Measurements from ENCODE around the gene SDC4.

Gene SDC4

DNA sequence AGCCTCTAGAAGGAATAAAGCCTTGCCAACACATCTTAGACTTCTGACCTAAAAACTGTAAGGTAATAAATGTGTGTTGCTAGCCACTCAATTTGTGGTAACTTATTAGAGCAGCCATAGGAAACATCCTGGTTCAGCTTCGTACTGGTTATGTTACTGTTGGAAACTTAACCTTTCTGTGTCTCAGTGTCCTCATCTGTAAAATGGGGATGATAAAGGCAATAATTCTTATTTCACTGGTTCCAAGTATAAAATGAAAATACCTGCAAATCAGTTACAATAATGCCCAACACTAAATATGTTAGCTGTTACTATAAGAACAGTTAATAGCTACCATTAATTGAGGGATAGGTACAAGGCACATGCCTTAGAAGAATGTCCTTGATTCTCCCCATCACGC, 55.9 kb downstream of the SDC4 start:
- H3K9ac ChIP-seq (ENCODE audit: low read length), result no peak overlapping the region
- H3K4me1 ChIP-seq (ENCODE audit: control insufficient read depth, insufficient read depth, low read length), result peaks cover 2% of the 10 kb centered on the region
- H3K27ac ChIP-seq (ENCODE audit: low read depth, low read length), result no peak overlapping the region
- H3K27me3 ChIP-seq (ENCODE audit: control insufficient read depth, insufficient read depth, low read length), result peaks cover 5% of the 10 kb centered on the region
- no peaks in the 10 kb centered on the region for H3K36me3 ChIP-seq (ENCODE audit: control insufficient read depth, insufficient read depth, low read length)
- no peak overlapping the region for H3K4me3 ChIP-seq (ENCODE audit: low read length)

- H3K36me3 ChIP-seq (ENCODE audit: control insufficient read depth, insufficient read depth, low read length), result no peaks in the 10 kb centered on the region
- no peak overlapping the region for H3K9ac ChIP-seq (ENCODE audit: low read length)
- no peak overlapping the region for H3K4me3 ChIP-seq (ENCODE audit: low read length)
- H3K4me1 ChIP-seq (ENCODE audit: control insufficient read depth, insufficient read depth, low read length), result peaks cover 2% of the 10 kb centered on the region
- H3K27ac ChIP-seq (ENCODE audit: low read depth, low read length), result no peak overlapping the region
- H3K27me3 ChIP-seq (ENCODE audit: control insufficient read depth, insufficient read depth, low read length), result peaks cover 5% of the 10 kb centered on the region
Observed at GRCh38 chr20:45291526-45291925, 56.7 kb downstream of the SDC4 start.

DNA sequence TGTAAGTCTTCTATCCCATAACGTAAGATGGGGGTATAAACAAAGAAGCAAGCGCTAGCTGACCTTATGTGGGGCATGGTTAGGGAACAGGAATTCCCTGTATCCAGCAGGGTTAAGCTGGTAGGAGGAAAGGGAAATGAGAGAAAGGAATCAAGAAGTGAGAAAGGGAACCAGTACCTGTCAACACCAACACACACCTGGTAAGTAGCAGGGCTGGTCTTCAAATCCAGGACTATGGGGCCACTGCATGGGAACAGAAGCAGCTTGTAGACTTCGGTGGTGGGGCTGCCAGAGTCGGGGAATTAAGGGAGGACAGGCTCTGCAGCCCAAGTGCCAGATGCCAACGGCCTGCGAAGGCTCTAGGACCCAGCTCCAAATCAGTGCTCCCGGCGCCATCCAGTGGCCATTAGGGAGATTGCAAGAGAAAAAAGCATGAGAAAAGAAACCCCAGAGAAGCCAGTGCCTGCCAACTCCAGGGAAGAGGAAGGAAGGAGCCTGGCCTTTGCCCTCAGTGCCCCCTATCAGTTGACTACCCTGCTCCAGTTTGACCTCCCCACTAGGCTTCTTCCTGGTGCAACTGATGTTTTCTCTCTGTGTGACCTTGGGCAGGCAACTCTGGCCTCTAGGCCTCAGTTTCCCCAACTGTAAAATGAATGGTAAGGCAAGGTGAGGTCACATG, 57.4 kb downstream of the SDC4 start:
- Histone ChIP-seq H3K36me3 (ENCODE audit: control insufficient read depth, insufficient read depth, low read length) (no peaks in the 10 kb centered on the region), H3K4me1 (ENCODE audit: control insufficient read depth, insufficient read depth, low read length) (peaks cover 2% of the 10 kb centered on the region), H3K9ac (ENCODE audit: low read length) (no peak overlapping the region), H3K27ac (ENCODE audit: low read depth, low read length) (no peak overlapping the region), H3K27me3 (ENCODE audit: control insufficient read depth, insufficient read depth, low read length) (peaks cover 5% of the 10 kb centered on the region), H3K4me3 (ENCODE audit: low read length) (no peak overlapping the region)

DNA sequence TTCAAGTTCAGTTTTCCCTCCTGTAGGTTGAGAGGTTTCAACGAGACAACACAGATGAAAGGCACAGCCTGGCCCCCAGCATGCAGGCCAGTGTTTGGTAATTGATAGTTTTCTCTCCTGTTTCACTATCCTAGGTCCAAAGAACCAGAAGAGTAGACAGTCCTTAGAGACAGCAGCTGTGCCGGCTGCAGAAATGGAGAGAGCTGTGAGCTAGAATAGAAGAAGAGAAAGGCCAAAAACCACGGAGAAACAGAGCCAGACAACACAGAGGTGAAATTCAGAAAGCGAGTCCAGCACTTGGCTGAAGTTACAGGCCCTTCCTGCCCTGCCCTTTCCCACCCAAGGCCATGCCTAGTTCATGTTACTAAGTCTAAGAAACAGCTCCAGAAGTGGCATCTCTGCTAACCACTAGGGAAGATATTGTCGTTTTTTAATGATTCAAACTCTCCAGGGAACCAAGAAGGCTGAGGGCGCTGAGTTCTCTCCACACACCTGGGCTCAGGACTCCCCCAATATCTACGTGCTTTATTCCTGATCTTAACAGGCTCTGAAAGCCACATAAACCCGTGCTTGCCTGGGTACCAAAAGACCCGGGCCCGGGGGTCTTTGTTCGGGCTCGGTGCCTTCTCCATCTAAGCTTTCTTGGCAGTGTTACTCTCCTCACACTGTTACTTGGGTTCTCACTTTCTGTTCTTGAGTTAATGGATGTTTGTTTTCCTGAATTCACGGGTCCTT, 58.1 kb downstream of the SDC4 start:
- H3K36me3 ChIP-seq (ENCODE audit: control insufficient read depth, insufficient read depth, low read length), result no peaks in the 10 kb centered on the region
- no peak overlapping the region for H3K4me3 ChIP-seq (ENCODE audit: low read length)
- H3K4me1 ChIP-seq (ENCODE audit: control insufficient read depth, insufficient read depth, low read length), result peaks cover 2% of the 10 kb centered on the region
- H3K9ac ChIP-seq (ENCODE audit: low read length), result no peak overlapping the region
- H3K27ac ChIP-seq (ENCODE audit: low read depth, low read length), result no peak overlapping the region
- H3K27me3 ChIP-seq (ENCODE audit: control insufficient read depth, insufficient read depth, low read length), result peaks cover 5% of the 10 kb centered on the region

DNA sequence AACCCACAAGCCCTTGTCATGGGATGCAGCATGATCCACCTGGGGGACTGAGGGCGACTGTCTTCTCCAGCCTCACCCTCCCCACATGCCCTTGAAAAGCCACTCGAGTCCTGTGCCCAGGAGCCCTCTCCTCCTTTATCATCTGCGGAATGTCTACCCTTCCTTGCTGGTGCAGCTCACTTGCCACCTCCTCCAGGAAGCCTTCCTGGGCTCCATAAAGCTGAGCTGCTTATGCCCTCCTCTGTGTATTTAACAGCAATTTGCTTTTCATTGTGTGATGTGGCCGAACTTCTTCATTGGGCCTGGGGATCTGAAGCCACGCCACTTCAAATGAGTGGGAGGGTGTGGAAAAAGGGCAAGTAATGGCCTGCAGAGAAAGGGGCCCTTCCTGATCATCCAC, 59.4 kb downstream of the SDC4 start:
- no peak overlapping the region for H3K9ac ChIP-seq (ENCODE audit: low read length)
- peaks cover 2% of the 10 kb centered on the region for H3K4me1 ChIP-seq (ENCODE audit: control insufficient read depth, insufficient read depth, low read length)
- no peaks in the 10 kb centered on the region for H3K36me3 ChIP-seq (ENCODE audit: control insufficient read depth, insufficient read depth, low read length)
- no peak overlapping the region for H3K27ac ChIP-seq (ENCODE audit: low read depth, low read length)
- H3K4me3 ChIP-seq (ENCODE audit: low read length), result no peak overlapping the region
- H3K27me3 ChIP-seq (ENCODE audit: control insufficient read depth, insufficient read depth, low read length), result peaks cover 5% of the 10 kb centered on the region

DNA sequence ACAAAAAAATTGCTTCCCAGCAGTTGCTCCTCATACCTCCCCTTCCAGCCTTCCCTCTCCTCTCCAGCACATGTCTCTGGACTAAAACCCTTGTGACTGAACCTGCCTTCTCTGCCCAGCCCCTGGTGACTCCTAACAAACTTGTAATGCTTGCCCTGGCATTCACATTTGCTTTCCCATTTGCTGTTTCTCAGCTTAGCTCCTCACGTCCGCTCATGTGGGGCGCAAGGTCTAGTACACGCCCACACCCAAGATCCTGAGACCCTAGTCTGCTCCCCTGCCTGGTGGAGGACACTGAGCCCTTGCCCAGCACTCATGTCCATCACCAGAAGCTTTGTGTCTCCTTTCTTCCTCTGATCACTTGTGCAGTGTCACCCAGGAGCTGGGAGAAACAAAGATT, 59.8 kb downstream of the SDC4 start:
- peaks cover 2% of the 10 kb centered on the region for H3K4me1 ChIP-seq (ENCODE audit: control insufficient read depth, insufficient read depth, low read length)
- no peaks in the 10 kb centered on the region for H3K36me3 ChIP-seq (ENCODE audit: control insufficient read depth, insufficient read depth, low read length)
- H3K4me3 ChIP-seq (ENCODE audit: low read length), result no peak overlapping the region
- H3K27ac ChIP-seq (ENCODE audit: low read depth, low read length), result no peak overlapping the region
- H3K9ac ChIP-seq (ENCODE audit: low read length), result no peak overlapping the region
- peaks cover 5% of the 10 kb centered on the region for H3K27me3 ChIP-seq (ENCODE audit: control insufficient read depth, insufficient read depth, low read length)

DNA sequence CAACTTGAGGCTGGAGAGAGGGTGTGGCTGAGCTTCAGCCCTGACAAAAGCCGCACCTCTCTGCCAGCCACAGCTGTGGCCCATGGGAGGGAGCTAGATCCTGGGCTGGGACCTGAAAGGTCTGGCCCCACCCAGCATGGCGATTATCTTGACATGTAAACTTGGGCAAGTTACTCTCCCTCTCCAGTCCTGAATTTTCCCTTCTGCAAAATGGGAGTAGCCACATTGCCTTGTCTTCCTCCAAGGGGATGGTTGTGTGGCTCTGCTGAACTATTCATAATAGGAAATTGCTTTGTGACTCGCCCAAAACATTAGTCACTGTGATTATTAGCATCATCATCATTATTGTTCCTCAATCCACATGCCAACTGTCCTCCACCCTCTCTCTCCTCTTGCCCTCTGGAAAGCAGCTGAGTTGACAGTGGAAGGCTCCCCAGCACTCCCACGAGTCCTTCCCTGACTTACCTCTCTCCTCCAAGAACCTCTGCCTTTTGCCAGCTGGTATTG, 64.6 kb downstream of the SDC4 start:
- H3K27ac ChIP-seq (ENCODE audit: low read depth, low read length), result no peak overlapping the region
- no peaks in the 10 kb centered on the region for H3K4me1 ChIP-seq (ENCODE audit: control insufficient read depth, insufficient read depth, low read length)
- H3K36me3 ChIP-seq (ENCODE audit: control insufficient read depth, insufficient read depth, low read length), result no peaks in the 10 kb centered on the region
- H3K4me3 ChIP-seq (ENCODE audit: low read length), result no peak overlapping the region
- H3K27me3 ChIP-seq (ENCODE audit: control insufficient read depth, insufficient read depth, low read length), result no peaks in the 10 kb centered on the region
- H3K9ac ChIP-seq (ENCODE audit: low read length), result no peak overlapping the region

DNA sequence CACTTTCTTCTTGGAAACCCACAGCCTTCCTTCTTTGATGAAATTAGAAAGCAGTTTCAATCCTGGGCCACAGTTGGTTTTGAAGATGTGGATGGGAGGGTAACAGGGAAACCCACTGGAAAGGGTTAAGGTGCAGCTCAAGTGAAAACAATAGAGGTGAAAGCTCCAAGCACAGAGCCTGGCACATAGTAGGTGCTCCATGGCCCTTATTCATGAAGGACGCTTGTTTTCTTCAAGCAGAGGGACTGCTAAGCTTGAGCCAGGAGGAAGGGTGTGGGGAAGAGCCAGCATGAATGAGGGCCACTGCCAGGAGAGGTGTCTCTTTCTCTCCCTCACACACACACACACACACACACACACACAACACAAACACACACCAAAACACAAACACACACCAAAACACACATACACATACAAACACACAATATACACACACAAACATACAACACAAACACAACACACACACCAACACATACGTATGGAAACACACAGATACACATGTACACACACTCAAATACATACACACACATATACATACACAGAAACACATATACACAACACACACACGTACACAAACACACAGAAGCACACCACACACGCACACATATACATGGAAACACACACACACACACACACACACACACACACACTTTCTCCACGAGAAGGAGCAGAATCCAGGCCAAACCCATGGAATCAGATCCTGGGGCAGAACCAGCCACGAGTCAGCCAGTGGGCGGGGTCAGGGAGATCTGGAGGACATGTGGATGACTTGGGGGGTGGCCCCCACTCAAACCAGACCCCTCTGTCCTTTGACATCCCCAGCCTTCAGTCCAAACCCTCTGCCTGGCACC, 65.3 kb downstream of the SDC4 start:
- Histone ChIP-seq H3K4me1 (ENCODE audit: control insufficient read depth, insufficient read depth, low read length) (no peaks in the 10 kb centered on the region), H3K9ac (ENCODE audit: low read length) (no peak overlapping the region), H3K36me3 (ENCODE audit: control insufficient read depth, insufficient read depth, low read length) (no peaks in the 10 kb centered on the region), H3K4me3 (ENCODE audit: low read length) (no peak overlapping the region), H3K27me3 (ENCODE audit: control insufficient read depth, insufficient read depth, low read length) (no peaks in the 10 kb centered on the region), H3K27ac (ENCODE audit: low read depth, low read length) (no peak overlapping the region)

GRCh38 chr20:45279992-45280391, 68.2 kb downstream of the SDC4 start:
- Histone ChIP-seq H3K27ac (ENCODE audit: low read depth, low read length) (no peak overlapping the region), H3K36me3 (ENCODE audit: control insufficient read depth, insufficient read depth, low read length) (no peaks in the 10 kb centered on the region), H3K4me1 (ENCODE audit: control insufficient read depth, insufficient read depth, low read length) (no peaks in the 10 kb centered on the region), H3K27me3 (ENCODE audit: control insufficient read depth, insufficient read depth, low read length) (no peaks in the 10 kb centered on the region), H3K9ac (ENCODE audit: low read length) (no peak overlapping the region), H3K4me3 (ENCODE audit: low read length) (no peak overlapping the region)

- no peak overlapping the region for H3K9ac ChIP-seq (ENCODE audit: low read length)
- H3K27ac ChIP-seq (ENCODE audit: low read depth, low read length), result no peak overlapping the region
- H3K4me3 ChIP-seq (ENCODE audit: low read length), result no peak overlapping the region
- no peaks in the 10 kb centered on the region for H3K4me1 ChIP-seq (ENCODE audit: control insufficient read depth, insufficient read depth, low read length)
- H3K36me3 ChIP-seq (ENCODE audit: control insufficient read depth, insufficient read depth, low read length), result no peaks in the 10 kb centered on the region
- H3K27me3 ChIP-seq (ENCODE audit: control insufficient read depth, insufficient read depth, low read length), result no peaks in the 10 kb centered on the region
Observed at GRCh38 chr20:45275338-45275737, 72.9 kb downstream of the SDC4 start.
